GM12872 (cell line): Measurements from ENCODE around the gene CMTM8.

Experiments used
- CTCF ChIP-seq: IDR thresholded peaks from 3 replicates; pipeline ENCODE4 v1.5.1; 2011; ENCODE audit warnings: low read depth, mild to moderate bottlenecking, low read length, moderate library complexity; ENCODE audit not compliant: insufficient read depth

CMTM8 gene

DNA sequence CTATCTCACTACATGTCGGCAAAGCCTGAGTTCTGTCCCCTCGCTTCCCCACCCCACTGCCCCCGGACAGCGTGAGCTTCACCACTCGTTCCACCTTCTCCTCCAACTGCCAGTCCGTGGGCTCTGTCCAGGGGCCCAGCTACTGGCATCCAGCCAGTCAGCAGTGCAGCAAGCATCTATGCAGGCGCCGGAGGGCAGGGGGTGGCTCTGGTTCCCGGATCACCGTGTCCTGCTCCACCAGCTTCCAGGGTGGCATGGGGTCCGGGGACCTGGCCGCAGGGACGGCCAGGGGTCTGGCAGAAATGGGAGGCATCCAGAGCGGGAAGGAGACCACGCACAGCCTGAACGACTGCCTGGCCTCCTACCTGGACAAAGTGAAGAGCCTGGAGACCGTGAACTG, 20.4 kb downstream of the CMTM8 start:
- no peak for TF ChIP-seq CTCF

GRCh38 chr3:32261545-32261944, 23.1 kb downstream of the CMTM8 start:
- no peak for TF ChIP-seq CTCF

DNA sequence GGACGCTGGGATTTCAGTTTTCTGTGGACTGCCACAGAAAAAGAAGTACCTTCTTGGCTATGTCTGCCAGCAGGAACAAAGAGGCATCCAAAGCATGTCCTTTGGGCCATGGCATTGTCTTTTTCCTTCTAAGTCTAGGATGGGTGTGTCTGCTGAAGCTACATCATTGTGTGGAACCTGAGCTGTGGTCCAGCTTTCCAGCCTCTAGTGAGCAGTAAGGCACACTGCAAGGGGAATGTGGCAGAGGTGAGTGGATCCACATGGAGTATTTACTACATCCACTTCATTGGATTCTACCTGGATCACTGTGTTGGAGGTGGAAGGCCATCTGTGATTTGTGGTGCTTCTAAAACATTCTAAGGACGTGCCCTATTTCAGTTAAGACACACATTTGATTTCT, 23.7 kb downstream of the CMTM8 start:
- no peak for TF ChIP-seq CTCF

- no peak for TF ChIP-seq CTCF
Measured at GRCh38 chr3:32274306-32274705, 35.8 kb downstream of the CMTM8 start.

- TF ChIP-seq CTCF = no peak
Measured at GRCh38 chr3:32275506-32275905, 37.0 kb downstream of the CMTM8 start.

GRCh38 chr3:32276279-32276841, 37.9 kb downstream of the CMTM8 start:
- no peak for TF ChIP-seq CTCF

DNA sequence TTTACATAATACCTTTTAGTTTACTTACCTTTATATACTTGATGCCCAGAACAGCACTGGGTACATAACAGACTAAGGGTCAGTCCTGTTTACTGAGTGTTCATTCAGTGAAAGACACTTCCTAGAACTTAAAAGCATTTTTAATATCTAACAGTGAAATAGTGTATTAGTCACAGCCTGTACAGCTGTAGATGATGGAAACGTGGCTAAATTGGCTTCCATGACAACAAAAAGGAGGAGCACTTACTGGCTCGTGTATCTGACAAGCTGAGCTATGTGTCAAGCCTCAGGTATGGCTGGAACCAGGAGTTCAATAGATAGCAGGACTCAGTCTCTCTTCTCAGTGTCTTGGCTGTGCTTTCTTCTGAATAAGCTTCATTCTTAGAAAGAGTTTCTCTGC, 40.2 kb downstream of the CMTM8 start:
- no peak for TF ChIP-seq CTCF
